HEK293T (cell line): Measurements from ENCODE around the gene IRAK1BP1.
"Not testable (repeated sequence)": the region's sequence is repeated elsewhere in the genome, so short reads cannot be mapped to it uniquely, and the experiment has no call there.

ENCODE experiments used
- ARNT ChIP-seq: fragments of 450-650 bp; IDR thresholded peaks from 2 replicates; pipeline ENCODE4 v1.6.1; 2017; ENCODE audit warnings: mild to moderate bottlenecking
- BHLHE40 ChIP-seq: fragments of 450-650 bp; IDR thresholded peaks from 2 replicates; pipeline ENCODE4 v1.6.1; 2016; ENCODE audit warnings: mild to moderate bottlenecking, moderate library complexity, borderline replicate concordance
- ELF4 ChIP-seq: fragments of 450-650 bp; IDR thresholded peaks from 2 replicates; pipeline ENCODE4 v1.6.1; 2017; ENCODE audit warnings: antibody characterized with exemption
- FOXA1 ChIP-seq: fragments of 450-650 bp; IDR thresholded peaks from 2 replicates; pipeline ENCODE4 v1.6.1; 2016; ENCODE audit warnings: mild to moderate bottlenecking
- FOXK2 ChIP-seq: fragments of 450-650 bp; IDR thresholded peaks from 2 replicates; pipeline ENCODE4 v1.6.1; 2016; ENCODE audit warnings: mild to moderate bottlenecking
- FOXM1 ChIP-seq: fragments of 450-650 bp; IDR thresholded peaks from 2 replicates; pipeline ENCODE4 v1.6.1; 2017; ENCODE audit warnings: mild to moderate bottlenecking, borderline replicate concordance
- HDGF ChIP-seq: fragments of 450-650 bp; IDR thresholded peaks from 2 replicates; pipeline ENCODE4 v1.6.1; 2017; ENCODE audit warnings: antibody characterized with exemption, borderline replicate concordance
- LEF1 ChIP-seq: fragments of 450-650 bp; IDR thresholded peaks from 2 replicates; pipeline ENCODE4 v1.6.1; 2017; ENCODE audit warnings: mild to moderate bottlenecking, borderline replicate concordance
- NFRKB ChIP-seq: fragments of 450-650 bp; IDR thresholded peaks from 2 replicates; pipeline ENCODE4 v1.6.1; 2016; ENCODE audit warnings: mild to moderate bottlenecking, moderate library complexity
- PKNOX1 ChIP-seq: fragments of 450-650 bp; IDR thresholded peaks from 2 replicates; pipeline ENCODE4 v1.6.1; 2016
- SP1 ChIP-seq: fragments of 450-650 bp; IDR thresholded peaks from 2 replicates; pipeline ENCODE4 v1.6.1; 2017
- SUZ12 ChIP-seq: fragments of 450-650 bp; IDR thresholded peaks from 2 replicates; pipeline ENCODE4 v1.6.1; 2016; ENCODE audit warnings: mild to moderate bottlenecking
- TARDBP ChIP-seq: fragments of 450-650 bp; IDR thresholded peaks from 2 replicates; pipeline ENCODE4 v1.6.1; 2016
- ZNF384 ChIP-seq: fragments of 450-650 bp; IDR thresholded peaks from 2 replicates; pipeline ENCODE4 v1.6.1; 2016

DNA sequence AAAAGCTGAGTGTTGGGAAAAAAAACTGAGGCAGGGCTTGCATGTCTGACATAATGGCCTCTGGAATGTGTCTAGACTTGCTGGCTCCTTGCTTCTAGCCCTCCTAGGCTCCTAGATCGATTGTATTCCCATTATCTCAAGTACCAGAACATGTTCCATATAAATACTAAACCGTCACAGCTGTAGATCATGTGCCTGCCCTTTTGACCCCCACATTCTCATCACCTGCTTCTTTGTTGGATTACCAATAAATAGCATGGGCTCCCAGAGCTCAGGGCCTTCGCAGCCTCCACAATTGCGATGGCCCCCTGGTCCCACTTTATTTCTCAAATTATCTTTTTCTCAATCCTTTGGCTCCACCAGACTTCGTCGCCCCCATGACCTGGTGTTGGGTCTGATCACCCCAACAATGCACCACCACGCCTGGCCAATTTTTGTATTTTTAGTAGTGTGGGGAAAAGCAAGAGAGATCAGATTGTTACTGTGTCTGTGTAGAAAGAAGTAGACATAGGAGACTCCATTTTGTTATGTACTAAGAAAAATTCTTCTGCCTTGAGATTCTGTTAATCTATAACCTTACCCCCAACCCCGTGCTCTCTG lies 8.9 kb upstream of the IRAK1BP1 start:
- TF ChIP-seq FOXK2, ARNT, SP1, BHLHE40, FOXM1, ELF4, SUZ12, TARDBP, ZNF384, FOXA1, PKNOX1, HDGF, LEF1, NFRKB: not testable (repeated sequence)
